SU-DHL-6 (cell line): Measurements from ENCODE around the gene SCN4B.

Source experiments
- H2AFZ ChIP-seq: fragments of 200-600 bp; sonication (generic); 2 replicates; pipeline ENCODE4 v1.6.1; 2014; ENCODE audit warnings: low read depth, mild to moderate bottlenecking, moderate library complexity, mixed read lengths, antibody characterized with exemption, low read length; ENCODE audit not compliant: severe bottlenecking
- H3F3A ChIP-seq: fragments of 200-600 bp; shearing (Covaris generic); 2 replicates; pipeline ENCODE4 v1.6.0; 2016; ENCODE audit warnings: antibody characterized with exemption, mild to moderate bottlenecking; ENCODE audit not compliant: insufficient read depth
- H3K27ac ChIP-seq: fragments of 200-600 bp; sonication (generic); 2 replicates; pipeline ENCODE4 v1.5.1; 2016; ENCODE audit warnings: low read depth, mild to moderate bottlenecking, low read length, moderate library complexity, mixed read lengths
- H3K27me3 ChIP-seq: fragments of 200-600 bp; sonication (generic), shearing (Covaris generic); 2 replicates; pipeline ENCODE4 v1.6.0; 2014; ENCODE audit warnings: mild to moderate bottlenecking, low read length
- H3K36me3 ChIP-seq: fragments of 200-600 bp; sonication (generic); 2 replicates; pipeline ENCODE4 v1.6.1; 2014; ENCODE audit warnings: mild to moderate bottlenecking, low read length, mixed read lengths
- H3K4me2 ChIP-seq: fragments of 300-600, 200-600 bp; shearing (Covaris generic), sonication (generic); 2 replicates; pipeline ENCODE4 v1.6.0; 2014; ENCODE audit warnings: low read length, low read depth, mild to moderate bottlenecking; ENCODE audit not compliant: poor library complexity, severe bottlenecking
- H3K4me3 ChIP-seq: fragments of 200-600 bp; sonication (generic); 2 replicates; pipeline ENCODE4 v1.5.1; 2014; ENCODE audit warnings: antibody characterized with exemption, low read length, mild to moderate bottlenecking, mixed read lengths; ENCODE audit not compliant: insufficient read depth, poor library complexity, severe bottlenecking
- H3K79me2 ChIP-seq: fragments of 200-600 bp; sonication (generic); 2 replicates; pipeline ENCODE4 v1.6.1; 2014; ENCODE audit warnings: mild to moderate bottlenecking, low read length, moderate library complexity; ENCODE audit not compliant: insufficient read depth
- H3K9ac ChIP-seq: fragments of 200-600 bp; sonication (generic); 2 replicates; pipeline ENCODE4 v1.7.0; 2014; ENCODE audit warnings: mild to moderate bottlenecking, low read length
- H3K9me2 ChIP-seq: fragments of 200-600 bp; sonication (generic); replicated peaks from 2 replicates; pipeline ENCODE4 v1.6.1; 2014; ENCODE audit warnings: low read length; ENCODE audit not compliant: insufficient read depth
- H3K9me3 ChIP-seq: fragments of 200-600 bp; sonication (generic); 2 replicates; pipeline ENCODE4 v1.6.1; 2014; ENCODE audit warnings: low read length, mixed read lengths; ENCODE audit not compliant: insufficient read depth
- H4K20me1 ChIP-seq: fragments of 200-600 bp; sonication (generic); 2 replicates; pipeline ENCODE4 v1.6.1; 2014; ENCODE audit warnings: low read depth, mild to moderate bottlenecking, antibody characterized with exemption, low read length, moderate library complexity, mixed read lengths
- CTCF ChIP-seq: fragments of 200-600 bp; sonication (generic); IDR thresholded peaks from one replicate; pipeline ENCODE4 v1.5.1; 2017; ENCODE audit warnings: antibody characterized with exemption, mild to moderate bottlenecking, low read length, moderate library complexity; ENCODE audit not compliant: insufficient read depth, poor library complexity, severe bottlenecking
- EZH2phosphoT487 ChIP-seq: fragments of 200-600 bp; sonication (generic), shearing (Covaris generic); conservative IDR thresholded peaks from 2 replicates; pipeline ENCODE4 v1.6.1; 2018; ENCODE audit warnings: mild to moderate bottlenecking, antibody characterized with exemption, low read length, moderate library complexity, mixed read lengths

Gene SCN4B

GRCh38 chr11:118100691-118101232 lies 51.9 kb downstream of the SCN4B start:
- no peak overlapping the region for H3K9ac ChIP-seq
- H2AFZ ChIP-seq, result no peak overlapping the region
- H3K27me3 ChIP-seq, result no peaks in the 10 kb centered on the region
- no peak overlapping the region for H3K4me2 ChIP-seq
- H3K79me2 ChIP-seq, result no peaks in the 10 kb centered on the region
- H3F3A ChIP-seq, result no peaks in the 10 kb centered on the region
- TF ChIP-seq CTCF, result no peak
- TF ChIP-seq EZH2phosphoT487, result no peak
- H3K36me3 ChIP-seq, result no peaks in the 10 kb centered on the region
- H3K4me3 ChIP-seq, result no peak overlapping the region
- H4K20me1 ChIP-seq, result no peaks in the 10 kb centered on the region
- H3K9me3 ChIP-seq, result no peaks in the 10 kb centered on the region
- no peaks in the 10 kb centered on the region for H3K9me2 ChIP-seq
- no peak overlapping the region for H3K27ac ChIP-seq

GRCh38 chr11:118099838-118100556 lies 52.6 kb downstream of the SCN4B start:
- Histone ChIP-seq H3K9ac (no peak overlapping the region), H3K79me2 (no peaks in the 10 kb centered on the region), H3K27ac (no peak overlapping the region), H2AFZ (no peak overlapping the region), H3K4me3 (no peak overlapping the region), H3K36me3 (no peaks in the 10 kb centered on the region), H3F3A (no peaks in the 10 kb centered on the region), H3K9me3 (no peaks in the 10 kb centered on the region), H3K9me2 (no peaks in the 10 kb centered on the region), H3K4me2 (no peak overlapping the region), H4K20me1 (no peaks in the 10 kb centered on the region), H3K27me3 (no peaks in the 10 kb centered on the region)
- no peak for TF ChIP-seq CTCF
- no peak for TF ChIP-seq EZH2phosphoT487

GRCh38 chr11:118098996-118099837 lies 53.4 kb downstream of the SCN4B start:
- Histone ChIP-seq H3F3A (no peaks in the 10 kb centered on the region), H3K4me2 (no peak overlapping the region), H3K4me3 (no peak overlapping the region), H2AFZ (no peak overlapping the region), H3K9me3 (no peaks in the 10 kb centered on the region), H3K36me3 (no peaks in the 10 kb centered on the region), H3K27me3 (no peaks in the 10 kb centered on the region), H3K9ac (no peak overlapping the region), H3K79me2 (no peaks in the 10 kb centered on the region), H3K27ac (no peak overlapping the region), H4K20me1 (no peaks in the 10 kb centered on the region), H3K9me2 (no peaks in the 10 kb centered on the region)
- TF ChIP-seq EZH2phosphoT487 (no peak), CTCF (no peak)
